Activated T-cell treated with anti-CD3 and anti-CD28 coated beads for 4 hours (primary cell): ENCODE results near the gene AGAP1.
"Not testable (repeated sequence)": the region's sequence is repeated elsewhere in the genome, so short reads cannot be mapped to it uniquely, and the experiment has no call there.

Source experiments
- DNase-seq: peaks from one replicate; pipeline ENCODE4 v3.0.0-alpha.2; 2020

AGAP1 gene

DNA sequence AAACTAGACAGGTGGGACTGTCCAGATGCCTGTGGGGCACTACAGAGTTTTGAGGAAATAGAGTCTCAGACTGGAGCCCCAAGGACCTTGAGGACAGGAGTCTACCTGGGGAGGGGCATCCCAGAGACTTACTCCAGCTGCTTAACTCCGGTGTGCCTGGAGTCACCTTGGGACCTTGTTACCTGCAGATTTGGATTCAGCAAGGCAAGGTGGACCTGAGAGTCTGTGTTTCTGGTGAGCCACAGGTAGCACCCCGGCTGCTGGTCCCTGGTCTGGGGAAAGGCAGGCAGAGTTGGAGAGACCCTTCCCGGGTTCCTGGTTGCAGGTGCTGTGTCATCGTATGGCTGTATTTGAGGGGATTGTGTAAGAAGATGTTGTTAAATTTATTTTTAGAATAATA lies 102.4 kb downstream of the AGAP1 start:
- DNase-seq = no peak

DNA sequence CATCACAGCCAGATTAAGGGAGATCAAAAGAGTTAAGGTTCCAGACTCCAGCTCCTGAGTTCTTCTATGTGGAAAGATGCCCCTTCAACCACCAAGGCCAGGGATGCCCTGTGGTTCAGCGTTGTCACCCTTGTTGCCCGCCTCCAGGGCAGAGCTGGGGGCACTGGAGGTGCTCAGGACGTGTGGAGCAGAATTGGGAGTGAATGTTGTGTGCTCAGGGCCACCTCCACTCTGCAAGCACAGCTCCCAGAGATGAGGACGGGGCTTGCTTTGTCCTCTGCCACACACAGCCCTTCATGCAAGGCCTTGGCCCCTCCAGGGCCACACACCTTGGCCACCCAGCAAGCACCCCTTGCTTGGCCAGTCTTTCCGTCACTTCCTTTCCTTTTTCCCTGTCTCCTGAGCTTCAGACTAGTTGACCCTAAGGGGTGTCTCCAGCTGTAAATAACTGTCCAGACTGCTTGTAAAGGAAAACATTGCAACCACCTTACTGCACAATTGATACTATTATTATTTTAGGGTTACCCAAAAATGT lies 103.3 kb downstream of the AGAP1 start:
- no peak for DNase-seq

DNA sequence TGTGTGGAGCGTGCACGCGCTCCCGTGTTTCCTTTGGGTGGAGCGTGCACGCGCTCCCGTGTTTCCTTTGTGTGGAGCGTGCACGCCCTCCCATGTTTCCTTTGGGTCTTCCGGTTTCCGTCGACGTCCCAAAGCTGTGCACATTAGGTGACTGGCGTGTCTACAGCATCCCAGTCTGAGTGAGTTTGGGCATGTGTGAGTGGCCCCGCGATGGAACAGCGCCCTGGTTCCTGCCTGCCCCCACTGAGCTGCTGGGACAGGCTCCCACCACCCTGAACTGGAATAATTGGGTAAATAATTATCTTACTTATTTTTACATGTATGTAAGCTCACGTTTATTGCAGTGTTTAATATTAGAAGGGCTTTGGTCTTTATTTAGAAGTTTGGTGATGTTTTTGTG lies 104.2 kb downstream of the AGAP1 start:
- DNase-seq = no peak

DNA sequence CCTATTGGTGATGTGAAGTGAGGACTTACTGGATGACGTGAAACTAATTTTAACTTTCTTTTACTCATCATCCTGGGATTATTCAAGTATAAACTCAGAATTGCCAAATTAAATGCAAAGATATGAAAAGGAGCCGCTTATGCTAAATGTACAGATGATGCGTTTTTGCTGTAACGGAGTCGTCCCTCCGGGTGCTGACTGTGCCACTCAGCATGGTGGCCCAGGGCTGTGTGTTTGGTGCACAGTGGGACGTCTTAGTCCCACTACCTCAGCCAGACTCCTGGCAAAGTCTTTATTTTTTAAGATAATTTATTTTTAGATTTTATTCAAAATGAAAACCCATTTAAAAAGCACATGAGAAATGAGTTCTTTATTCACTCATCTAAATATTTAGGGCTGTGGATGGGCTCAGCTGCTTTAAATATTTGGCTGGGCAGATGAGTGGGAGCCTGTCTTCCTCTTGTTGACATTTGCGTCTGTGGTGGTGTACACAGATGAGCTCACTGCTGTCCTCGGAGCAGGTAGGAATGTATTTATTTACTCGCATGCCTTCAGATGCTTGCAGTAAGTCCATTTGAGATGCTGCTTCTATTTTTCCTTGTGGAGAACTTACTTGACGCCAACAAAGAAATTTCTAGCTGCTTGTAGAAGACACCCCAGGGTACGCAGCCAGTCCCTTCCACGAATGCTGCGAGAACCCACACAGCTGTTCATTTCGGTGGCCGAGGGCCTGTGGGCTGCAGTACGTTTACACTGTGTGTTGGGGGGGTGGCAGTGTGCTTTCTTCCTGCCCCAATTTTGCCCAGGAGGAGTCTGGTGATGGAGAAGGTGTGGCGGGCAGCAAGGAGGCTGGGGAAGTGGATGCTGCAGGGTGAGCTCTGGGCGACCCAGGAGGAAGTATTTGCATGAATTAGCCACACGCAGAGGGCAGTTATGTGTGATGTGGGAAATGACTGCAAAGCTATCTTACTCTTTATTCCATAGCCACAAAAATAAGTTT lies 105.0 kb downstream of the AGAP1 start:
- no peak for DNase-seq

DNA sequence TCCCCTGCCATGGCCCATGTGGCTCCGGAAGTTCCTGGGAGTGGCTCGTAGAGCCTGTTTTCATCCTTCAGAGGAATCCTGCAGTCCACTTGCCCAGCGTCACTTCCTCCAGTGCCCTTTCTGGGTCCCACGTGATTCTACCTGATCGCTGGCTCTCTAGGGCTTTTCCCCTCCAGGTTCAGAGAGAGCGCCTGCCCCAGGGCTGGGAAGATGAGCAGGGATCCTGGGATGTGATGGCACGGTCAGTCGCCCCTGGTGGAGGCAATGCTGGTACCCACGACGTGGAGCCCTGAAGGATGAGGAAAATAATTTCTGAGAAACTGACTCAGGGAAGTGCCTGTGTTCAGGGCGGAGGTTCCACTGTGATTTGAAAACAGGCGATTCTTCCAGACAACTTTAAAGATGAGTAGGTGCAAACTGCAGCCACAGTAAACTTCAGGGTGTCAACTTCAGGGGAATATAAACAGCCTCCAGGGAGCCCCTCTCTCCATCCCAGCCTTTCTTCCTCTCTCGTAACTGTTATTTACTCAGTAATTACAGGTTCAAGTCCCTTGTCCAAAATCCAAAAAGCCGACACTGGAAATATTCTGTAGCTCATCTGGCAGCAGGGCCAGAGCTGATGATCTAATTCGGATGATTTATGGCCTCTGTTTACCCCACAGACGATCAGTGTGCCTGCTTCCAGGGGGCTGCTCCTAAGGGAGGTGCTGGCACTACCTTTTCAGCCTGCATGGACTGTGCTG lies 105.9 kb downstream of the AGAP1 start:
- no peak for DNase-seq

DNA sequence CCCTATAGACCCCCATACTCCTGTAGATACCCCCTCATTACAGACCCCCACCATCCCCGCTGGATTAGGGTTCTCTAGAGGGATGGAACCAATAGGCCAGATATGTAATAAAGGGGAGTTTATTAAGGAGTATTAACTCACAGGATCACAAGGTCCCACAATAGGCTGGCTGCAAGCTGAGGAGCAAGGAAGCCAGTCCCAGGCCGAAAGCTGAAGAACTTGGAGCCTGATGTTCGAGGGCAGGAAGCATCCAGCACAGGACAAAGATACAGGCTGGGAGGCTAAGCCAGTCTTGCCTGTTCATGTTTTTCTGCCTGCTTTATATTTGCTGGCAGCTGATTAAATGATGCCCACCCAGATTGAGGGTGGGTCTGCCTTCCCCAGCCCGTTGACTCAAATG lies 106.6 kb downstream of the AGAP1 start:
- DNase-seq = no peak

DNA sequence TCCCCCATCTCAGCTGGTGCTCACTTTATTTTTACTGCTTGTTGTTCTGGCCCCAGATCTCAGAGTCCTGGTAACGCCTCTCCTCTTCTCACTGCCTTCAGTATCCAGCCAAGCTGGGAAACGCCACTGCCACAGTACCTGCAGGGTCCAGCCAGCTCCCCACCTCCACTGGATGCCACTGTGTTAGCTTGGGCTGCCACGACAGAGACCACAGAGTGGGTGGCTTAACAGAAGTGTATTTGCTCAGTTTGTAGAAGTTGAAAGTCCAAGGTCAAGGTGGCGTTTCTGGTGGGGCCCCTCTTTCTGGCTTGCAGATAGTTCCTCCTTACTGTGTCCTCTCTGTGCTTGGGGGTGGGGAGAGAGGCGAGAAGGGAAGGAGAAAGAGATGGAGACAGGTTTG lies 107.1 kb downstream of the AGAP1 start:
- no peak for DNase-seq

DNA sequence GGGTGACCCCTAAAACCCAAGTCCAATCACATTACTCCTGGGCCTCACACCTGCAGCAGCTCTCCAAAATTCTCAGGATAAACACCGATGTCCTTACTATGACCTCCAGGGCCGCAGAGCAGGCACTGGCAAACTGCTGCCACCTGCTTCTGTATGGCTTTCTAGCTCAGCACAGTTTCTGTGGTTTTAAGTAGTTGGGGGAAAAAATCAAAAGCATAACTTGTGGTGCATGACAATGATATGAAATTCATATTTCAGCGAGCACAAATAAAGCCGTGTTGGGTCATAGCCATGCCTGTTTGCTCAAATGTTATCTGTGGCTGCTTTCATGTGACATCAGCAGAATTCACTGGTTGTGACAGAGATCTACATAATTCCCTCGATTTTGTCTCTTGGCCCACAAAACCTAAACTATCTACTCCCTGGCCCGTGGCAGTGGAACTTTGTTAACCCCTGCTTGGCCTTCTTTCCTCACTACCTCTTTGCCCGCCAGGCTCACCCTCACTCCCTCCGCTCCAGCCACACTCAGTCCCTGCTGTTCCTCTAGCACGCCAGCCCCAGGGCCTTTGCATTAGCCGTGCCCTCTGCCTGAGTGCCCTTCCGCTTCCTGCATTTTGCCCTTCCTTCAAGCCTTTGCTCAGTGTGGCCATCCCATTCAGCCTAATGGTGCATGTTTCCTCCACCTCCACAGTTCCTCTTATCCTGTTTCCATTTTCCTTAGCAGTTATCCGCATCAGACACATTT lies 108.3 kb downstream of the AGAP1 start:
- no peak for DNase-seq

DNA sequence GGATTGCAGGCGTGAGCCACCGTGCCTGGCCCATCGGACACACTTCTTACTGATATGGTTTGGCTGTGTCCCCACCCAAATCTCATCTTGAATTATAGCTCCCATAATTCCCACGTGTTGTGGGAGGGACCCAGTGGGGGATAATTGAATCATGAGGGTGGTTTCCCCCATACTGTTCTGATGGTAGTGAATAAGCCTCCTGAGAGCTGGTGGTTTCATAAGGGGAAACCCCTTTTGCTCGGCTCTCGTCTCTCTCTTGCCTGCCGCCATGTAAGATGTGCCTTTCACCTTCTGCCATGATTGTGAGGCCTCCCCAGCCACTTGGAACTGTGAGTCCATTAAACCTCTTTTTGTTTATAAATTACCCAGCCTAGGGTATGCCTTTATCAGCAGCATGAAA lies 109.1 kb downstream of the AGAP1 start:
- DNase-seq = not testable (repeated sequence)

DNA sequence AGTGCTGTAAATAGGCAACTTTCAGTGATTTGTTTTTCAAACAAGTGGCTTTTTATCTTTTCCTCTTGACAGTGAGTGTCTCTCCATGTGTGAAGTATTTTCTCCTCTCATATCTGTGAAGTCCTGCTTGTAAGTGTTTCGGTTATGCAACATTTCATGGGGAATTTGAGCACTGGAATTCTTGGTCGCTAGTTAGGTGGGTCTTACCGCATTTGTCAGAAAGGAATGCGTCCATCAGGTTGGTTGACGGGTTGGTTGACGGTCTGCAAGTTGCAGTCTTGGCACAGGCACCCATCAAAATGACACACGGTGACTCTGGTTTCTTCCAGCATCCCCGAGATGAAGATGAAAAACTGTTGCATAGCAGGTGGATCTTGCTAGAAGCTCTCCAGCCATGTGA lies 109.8 kb downstream of the AGAP1 start:
- no peak for DNase-seq

DNA sequence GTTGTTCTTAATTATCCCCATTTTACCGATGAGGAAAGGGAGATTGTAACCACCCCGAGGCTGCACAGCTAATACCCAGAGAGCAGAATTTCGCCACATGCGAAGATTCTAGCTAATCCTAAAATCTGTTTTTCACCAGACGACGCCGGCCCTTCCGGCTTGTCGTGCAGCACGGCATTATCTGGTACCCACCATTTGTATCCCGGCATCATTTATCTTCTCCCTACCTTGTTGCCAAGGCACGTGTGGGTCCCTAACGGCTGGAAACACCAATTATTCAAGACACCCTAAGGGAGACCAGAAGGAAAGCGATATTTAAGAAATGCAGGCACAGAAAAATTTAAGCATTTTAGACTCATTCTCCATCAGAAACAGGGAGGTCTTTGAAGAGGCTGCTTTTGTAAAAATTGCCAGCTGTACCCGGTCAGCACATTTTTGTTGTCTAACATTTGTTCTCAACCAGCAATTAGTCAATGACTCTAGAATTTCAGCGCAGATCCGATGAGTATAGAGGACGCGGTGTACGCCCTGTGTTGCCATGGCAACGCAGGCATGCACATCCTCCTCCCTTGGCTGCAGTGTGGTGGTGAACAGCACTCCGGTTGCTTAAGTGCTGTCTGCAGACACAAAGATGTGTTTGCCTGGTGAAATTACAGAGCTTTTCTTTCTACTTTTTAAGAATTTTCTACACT lies 111.6 kb downstream of the AGAP1 start:
- no peak for DNase-seq

DNA sequence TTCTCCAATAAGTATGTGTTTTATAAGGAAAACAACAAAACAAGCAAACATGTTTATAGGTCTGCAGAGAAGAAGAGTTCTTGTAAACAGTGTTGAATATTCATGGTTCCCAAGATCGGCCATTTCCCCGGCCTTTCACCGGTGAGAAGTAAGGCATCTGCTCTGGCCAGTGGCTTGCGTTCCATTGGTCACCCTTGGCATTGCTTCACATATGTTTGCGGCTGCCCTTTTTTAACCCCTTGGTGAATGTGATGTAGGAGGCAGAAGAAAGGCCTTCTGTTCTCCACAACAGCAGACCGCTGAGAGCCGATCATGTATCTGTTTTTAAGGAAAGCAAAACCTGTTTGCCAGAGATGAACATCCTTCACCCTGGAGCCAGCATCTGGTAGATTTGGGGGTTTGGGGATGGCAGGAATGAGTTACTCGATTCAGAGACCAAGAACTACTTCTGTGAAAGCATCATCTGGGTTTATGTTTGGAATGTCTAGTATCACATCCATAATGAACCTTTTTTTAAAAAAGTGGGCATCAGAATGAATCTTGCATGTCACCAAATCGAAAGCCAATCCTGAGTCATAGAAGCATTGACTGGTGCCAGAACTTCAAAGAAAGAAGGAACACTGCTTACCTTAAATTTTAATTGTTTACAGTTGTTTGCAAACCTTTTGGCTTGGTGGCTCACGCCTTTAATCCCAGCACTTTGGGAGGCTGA lies 112.3 kb downstream of the AGAP1 start:
- no peak for DNase-seq

DNA sequence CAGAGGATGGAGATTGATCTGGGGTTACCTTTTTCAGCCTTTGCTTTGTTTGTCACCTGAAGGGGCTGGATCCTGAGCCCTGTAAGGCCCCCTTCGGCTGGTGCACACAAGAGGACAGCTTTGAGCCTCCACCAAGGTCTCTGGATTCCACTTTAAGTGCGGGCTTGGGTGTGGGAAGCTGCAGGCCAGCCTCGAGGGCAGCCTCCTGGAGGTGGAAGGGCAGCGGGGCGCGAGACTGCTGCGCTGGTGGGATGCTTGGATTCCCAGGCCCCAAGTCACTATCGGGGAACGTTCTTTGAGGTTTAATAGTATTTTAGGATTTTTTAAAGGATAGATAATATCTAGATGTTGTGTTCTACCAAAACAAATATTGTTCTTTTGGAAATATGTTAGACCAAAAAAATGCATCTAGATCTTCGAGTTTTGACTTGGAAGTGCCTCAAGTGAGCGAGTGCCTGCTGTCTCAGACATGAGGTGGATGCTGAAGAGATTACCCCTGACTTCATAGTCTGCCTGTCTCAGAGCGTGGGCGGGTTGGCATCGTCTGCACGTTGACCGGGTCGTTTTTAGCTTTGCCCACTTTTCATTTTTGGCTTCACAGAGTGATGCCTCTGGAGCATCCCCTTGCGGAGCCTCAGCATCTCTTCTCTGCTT lies 113.8 kb downstream of the AGAP1 start:
- DNase-seq = no peak

DNA sequence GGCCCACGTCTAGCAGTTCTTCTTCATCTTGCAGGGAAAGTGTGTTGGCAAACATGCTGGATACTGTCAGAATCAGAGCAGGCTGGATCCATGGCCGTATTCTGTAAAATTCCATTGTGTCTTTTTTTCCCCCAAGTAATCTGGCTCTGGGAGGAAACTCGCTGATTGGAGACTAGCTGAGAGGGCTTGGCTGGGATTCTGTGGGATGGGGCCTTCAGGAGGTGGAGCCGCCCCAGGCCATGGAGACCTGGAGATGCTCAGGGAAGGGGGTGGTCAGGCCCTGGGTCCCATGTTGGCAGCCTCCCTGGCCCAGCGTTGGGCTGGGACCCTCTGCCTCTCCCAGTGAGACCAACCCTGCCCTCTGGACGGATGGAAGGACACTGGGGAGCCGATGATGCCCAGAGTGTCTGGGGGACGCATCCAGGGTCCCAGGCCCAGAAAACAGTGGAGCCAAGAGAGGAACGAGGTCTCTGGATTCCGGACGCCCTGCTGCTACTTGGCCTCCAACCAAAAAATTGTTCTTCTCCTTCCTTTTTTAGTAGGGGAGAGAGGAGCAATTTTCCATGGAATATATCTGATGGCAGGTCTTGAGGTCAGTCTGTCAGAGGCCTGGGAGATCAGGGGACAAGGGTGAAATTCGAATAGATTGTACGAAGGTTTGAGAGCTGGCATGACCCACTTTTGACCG lies 114.5 kb downstream of the AGAP1 start:
- no peak for DNase-seq

DNA sequence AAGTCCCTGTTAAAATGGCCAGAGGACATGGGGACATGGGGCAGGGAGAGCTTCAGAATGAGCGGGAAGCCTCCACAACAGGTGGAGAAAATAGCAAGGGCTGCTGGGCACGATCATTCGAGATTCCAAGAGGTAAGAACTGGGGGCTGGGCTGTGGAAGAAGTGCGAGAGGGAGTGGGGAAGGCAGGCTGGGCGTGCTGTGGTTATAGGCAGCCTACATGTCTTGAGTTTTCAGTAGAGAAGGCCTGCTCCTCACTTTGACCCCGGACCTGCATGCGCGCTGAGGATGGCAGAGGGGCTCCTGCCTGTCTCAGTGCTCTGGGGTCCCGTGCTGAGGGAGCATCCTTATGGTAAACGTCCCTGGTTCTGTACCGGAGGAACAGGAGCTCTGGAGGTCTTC lies 115.5 kb downstream of the AGAP1 start:
- no peak for DNase-seq

DNA sequence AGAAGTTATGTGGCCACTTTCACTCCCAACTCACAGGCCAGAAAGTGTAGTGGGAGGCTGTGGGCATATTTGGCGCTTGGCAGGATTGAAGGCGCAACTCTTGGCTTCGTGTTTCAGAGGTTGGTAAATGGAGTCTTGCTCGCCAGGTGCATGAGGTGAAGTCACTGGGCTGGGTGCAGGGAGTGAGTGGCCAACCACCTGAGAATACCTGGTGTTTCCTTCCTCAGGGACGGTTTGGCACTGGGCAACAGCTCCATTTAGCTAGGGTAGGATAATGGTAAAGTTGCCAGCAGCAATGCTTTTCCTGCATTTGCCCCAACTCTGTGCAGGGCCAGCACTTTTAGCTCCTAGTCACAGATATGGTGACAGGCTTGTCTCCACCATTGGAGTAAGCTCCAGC lies 115.9 kb downstream of the AGAP1 start:
- no peak for DNase-seq

DNA sequence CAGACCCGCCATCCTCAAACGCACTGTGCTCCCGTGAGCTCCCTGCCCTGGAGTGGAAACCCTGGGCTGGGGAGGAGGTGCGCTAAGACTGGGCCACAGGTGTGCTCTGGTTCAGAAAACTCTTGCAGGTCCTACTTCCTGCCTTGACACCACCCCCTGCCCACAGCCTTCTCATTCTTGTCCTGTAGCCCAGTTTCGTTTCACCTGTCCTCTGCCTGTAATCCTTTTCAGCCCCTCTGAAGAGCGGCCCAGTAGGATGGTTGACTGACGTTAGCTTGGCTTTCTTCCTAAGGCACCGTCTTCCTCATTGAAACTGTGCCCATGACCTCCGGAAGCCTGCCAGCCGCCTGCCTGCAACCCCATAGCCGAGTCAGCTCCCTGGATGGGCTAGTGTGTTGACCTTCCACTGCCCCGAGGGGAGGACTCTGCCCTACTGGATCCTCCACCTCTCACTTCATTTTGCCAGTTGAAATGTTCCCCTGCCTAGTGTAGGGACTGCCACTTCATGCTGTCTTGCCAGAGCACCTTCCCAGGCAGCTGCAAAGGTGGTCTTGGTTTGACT lies 116.9 kb downstream of the AGAP1 start:
- no peak for DNase-seq

DNA sequence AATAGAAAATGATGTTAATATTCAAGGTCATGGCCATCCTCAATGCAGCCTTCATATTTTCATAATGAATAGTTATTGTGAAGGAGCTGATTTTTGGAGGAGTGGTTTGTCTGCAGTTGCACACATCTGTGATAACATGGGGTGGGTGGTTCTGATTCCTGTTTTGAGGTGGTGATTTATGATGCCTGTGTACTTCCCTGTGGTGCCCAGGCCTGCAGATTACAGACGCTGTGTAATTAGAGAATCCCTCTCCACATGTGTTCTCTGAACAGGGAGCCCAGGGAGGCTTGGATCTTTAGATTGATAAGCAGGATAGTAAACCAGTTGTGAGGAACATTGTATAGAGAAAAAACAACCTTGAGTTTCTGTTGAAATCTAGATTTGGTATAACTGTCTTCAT lies 117.5 kb downstream of the AGAP1 start:
- DNase-seq = no peak

DNA sequence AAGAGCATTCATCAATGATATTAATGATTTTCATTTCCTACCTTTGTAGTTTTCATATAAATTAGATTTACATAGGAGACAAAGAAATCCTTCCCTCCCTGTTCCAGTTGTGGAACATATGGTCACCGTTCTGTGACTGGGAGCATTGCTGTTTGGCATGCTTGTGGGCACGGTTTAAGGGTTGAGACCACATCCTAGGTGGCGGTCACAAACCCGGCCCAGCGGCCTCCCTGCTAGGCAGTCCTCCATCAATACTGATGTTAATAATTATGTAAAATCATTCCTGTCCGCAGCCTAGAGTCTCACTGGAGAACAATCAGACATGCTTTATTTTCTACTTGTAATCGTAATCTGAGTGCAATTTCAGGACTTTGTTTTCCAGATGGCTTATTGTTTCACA lies 117.9 kb downstream of the AGAP1 start:
- no peak for DNase-seq
